Measurements from ENCODE around the gene MDFIC.

Gene MDFIC

GRCh38 chr7:114929570-114929969 is 7.7 kb downstream of the MDFIC start:
- no peak for DNase-seq

- DNase-seq, result no peak
Measured at GRCh38 chr7:114930107-114930661, 8.3 kb downstream of the MDFIC start.

DNA sequence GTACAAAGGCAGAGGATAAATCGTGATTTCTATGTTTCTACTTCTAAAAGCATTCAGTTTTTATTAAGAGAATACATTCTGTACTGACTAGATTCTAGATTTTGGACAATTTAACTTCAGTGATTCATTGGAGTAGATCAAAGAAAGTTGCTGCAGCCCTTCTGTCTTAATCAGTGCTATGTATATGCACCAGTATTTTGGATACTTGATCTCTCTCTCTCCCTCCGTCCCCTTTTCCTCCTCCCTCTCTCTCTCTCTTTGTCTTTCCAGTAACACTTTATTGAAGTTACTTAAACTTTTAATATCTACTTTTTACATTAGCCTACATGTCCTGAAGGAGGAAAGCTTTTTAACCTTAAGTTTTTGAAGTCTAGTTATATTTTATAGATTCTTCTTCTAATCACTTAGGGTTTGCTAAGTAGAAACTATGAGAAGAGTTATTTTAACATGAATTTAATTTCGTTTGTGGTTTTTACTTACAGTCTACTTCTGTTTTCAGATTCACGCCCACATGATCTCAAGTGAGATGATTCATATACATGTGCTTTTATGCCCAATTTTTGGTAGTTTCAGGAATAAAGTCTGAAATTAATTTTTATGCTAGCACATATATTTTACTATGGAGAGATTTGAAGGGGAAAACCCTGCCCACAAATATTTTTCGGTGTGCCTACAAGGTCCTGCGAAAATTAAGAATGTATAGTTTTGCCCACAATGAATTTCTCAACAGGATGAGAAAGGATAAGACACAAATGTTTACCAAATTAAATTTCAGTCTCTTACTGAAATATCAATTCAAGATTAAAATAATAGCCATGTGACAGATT is 9.1 kb downstream of the MDFIC start:
- no peak for DNase-seq

GRCh38 chr7:114931656-114932011 is 9.7 kb downstream of the MDFIC start:
- no peak for DNase-seq

DNA sequence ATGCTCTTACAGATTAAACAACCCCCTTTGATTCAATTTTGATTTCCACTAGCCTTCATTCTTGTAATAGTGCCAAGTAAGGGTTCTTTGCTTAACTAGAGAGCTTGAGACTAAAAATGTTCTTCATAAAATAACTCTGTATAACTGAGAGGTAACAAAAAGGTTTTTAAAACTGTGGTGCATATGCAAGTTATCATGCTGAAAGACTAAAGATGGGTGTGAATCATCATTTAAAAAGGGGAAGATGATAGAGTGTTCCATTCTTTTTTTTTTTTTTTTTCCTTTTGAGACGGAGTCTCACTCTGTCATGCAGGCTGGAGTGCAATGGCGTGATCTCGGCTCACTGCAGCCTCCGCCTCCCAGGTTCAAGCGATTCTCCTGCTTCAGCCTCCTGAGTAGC is 11.1 kb downstream of the MDFIC start:
- DNase-seq, result no peak

DNA sequence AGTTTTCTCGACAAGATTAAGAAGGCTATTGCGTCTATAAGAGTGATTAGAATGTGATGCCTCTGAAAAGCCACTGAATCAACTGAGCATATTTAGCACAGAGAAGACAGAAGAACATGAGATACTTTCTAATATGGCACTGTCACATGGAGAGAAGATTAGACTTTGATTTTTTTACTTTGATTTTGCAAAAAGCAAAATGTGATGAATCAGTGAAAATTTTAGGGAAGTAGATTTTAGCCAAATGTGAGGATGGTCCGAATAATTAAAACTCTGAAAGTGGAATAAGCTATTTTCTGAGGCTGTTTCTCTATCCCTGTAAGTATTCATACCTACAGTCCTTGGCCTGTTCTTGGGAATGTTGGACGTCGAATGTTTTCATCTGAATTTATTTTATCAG is 11.8 kb downstream of the MDFIC start:
- DNase-seq, result no peak

GRCh38 chr7:114934086-114934485 is 12.2 kb downstream of the MDFIC start:
- no peak for DNase-seq

GRCh38 chr7:114934713-114935112 is 12.8 kb downstream of the MDFIC start:
- DNase-seq, result no peak

DNA sequence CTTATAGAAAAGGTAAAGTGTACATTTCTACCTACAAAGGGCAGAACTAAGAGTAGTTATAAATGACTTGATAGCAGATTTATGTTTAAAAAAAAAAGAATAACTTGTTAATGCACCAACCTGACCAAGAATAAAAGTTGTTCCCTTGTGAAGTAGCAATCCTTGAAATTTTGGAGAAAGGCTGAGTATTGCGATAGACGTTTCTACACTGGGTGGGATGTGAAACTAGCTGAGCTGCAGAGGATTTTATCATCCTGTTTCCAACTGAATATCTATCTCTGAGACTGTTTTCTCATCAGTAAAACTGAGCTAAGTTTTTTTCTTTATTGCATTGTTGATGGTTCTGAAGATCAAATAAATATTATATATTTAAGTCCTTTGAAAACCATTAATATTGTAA is 14.6 kb downstream of the MDFIC start:
- no peak for DNase-seq

GRCh38 chr7:114937446-114937845 is 15.6 kb downstream of the MDFIC start:
- no peak for DNase-seq

DNA sequence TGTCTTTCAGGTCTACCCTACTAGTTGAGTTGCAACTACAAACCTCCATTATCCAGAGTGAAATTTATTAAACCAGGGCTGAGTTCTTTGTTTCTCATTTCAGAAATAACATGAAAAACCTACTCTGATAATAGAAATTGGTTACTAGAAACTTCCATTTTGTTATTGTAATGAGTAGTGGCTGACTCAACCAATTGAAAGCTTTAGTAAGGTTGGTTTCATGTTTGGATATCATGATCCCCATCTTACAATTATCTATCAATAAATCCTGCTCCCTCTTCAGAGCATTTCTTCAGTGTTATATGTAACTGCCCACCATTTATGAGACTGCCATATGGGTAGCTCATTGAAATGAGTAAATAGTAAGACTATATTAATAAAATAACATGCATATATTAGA is 16.9 kb downstream of the MDFIC start:
- DNase-seq, result no peak

DNA sequence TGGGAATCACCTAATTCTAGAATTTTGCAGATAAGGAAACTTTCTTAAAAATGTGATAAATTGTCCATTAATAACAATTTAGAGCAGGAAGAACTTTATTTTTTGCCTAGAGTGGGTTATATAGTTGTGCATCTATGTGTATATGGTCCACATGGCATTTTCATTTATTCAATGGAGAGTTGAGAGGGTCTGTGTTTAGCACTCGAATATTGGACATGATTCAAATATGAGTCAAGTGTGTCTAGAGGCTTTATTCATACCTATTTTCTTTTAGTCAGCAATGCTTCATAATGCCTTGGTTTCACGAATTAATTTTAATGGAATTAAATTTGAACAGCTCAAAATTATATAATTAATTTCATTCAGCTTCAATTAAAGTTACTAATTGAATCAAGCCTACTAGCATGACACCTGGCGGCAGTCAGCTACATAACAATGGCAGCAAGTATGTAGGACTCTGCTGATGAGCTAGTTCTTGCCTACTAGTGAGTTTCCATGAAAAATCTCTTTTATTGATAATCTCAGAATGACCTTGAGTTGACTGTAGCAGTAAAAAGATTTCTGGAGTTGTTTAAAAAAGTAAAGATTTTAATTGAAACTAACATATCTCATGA is 17.7 kb downstream of the MDFIC start:
- DNase-seq, result no peak

GRCh38 chr7:114940220-114940619 is 18.3 kb downstream of the MDFIC start:
- no peak for DNase-seq

DNA sequence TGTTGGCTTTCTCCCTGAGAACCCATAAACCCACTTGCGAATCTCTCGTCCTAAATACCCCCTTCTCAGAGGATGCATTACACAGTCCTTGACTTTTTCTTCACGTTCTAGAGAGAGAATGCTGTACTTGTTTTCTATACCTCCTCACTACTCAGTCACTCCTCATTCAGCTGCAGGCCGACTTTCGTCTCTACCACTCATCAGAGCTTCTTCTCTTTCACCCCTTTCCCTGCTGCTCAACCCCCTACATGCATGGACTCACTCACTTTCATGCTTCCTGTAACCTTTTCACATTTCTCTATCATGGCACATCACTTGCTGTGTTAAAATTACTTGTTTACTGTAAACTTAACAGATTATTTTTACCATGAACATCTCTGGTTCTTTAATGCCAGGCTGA is 19.8 kb downstream of the MDFIC start:
- no peak for DNase-seq

DNA sequence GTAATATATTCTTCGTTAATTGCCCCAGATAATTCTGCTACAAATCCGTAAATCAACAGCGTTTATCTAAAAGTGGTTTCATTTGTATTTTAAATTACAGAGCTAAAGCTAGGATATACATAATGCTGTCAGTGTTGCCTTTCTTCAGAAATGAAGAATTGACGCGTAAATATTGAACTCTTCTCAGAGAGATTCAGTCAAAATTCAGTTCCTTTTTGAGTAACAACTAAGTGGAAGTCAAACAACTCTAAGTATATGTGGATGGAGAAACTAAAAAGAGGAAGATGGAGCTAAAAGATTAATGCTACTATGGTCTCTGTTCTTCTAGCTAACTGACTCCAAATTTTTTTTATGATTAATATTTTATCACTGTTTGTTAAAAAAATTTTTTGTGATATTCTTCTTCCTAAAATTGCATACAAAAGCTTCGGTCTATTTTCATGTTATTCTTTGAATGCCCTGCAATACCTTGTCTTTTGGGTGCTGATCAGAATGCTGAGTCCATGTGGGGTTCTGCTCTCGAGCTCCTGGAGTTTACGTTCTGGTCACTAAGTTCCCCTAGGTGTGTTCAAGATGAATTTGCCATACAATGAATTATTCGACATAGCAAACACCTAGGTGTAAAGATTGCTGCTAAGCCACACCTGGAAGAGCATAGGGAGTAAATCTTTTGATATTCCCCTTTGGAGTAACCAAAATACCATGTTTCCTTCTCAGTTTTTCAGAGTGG is 20.7 kb downstream of the MDFIC start:
- no peak for DNase-seq

GRCh38 chr7:114943530-114943929 is 21.6 kb downstream of the MDFIC start:
- DNase-seq, result no peak

DNA sequence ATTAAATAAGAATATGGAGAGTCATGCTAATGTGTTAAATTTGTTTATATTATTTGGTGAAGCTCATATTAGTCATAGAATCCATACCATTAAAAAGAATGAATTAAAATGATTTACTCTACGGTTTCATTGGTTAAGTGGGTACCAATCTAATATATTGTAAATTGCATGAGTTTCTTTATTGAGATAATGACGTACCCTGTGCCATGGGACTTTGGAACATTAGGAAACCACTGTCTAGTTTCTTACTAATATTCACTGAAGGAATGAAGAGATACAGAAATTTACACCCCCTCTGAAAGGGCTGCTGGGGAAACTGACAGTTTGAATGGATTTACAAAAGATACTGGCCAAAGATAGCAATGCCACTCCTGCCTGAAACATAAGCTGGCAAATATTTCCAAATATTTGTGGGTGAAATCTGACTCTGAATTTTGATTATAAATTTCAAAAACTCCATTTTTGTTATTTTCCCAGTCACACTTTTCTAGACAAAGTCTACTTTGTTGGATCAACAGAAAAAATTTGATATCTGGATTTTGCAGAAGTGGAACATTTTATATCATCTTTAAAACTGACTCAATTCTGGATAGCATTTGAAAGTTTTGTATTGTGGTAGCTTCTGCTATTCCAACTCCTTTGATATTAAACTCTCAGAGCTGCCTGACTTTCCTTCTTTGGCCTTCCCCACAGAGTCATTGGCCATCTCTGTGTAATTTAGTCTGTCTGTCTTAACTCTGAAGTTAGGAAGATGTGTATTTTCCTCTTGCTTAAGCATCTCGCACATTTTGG is 22.3 kb downstream of the MDFIC start:
- DNase-seq, result no peak

DNA sequence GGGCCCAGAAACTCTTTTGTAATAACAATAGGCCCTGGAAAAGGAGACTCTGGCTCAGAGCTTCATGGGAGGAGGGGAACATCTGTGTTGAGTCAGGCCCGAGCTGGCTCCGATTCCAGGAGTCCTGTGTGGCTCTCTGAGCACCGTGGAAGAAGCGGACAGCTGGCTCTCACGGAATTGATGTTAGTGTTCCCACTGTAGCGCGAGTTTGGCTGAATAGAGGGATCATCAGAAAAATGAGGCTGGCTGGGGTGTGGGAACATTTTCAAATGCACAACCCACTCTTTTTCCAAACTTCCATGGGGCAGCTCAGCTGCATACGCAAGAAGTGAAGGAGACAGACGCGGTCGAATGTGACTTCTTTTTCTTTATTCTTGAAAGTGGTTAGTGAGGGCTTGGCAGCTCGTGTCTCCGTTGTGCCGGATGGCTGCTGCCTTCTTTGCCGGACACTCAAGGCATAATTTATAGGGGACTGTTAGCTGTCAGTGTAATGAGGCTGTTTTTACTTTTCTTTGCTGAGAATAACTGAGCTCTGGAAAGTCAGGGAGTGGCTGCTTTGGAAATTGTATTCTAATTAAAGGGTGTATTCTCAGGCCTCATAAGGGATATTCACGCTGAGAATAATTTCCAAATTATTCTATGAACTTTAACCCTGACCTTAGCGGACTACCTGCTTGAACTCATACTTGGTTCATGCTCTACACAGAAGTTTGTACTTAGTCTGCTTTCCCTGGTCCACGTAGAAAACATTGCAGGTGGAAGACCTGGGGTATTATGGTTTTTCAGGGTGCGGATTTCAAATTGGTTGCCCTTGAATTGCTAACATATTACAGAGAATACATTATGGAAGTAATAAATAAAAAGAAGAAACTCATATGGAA is 23.1 kb downstream of the MDFIC start:
- no peak for DNase-seq

DNA sequence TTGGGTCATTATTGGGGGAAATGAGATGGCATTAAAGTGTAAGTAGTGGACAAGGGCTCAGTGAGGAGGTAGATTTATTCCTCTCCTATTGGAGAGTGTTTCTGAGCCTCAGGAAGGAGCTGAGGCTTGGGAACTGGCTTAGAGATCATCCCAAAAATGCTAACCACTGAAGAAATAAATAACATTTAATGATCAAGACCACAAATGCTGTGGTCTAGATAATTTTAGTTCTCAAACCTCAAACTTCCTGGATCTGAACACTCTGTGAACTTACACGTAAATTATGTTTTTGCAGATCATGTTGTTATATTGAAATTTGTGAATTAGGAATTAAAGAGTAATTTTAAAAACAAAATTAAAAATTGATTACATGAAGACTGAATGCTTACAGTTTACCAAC is 27.3 kb downstream of the MDFIC start:
- no peak for DNase-seq

GRCh38 chr7:114952296-114952695 is 30.4 kb downstream of the MDFIC start:
- no peak for DNase-seq

DNA sequence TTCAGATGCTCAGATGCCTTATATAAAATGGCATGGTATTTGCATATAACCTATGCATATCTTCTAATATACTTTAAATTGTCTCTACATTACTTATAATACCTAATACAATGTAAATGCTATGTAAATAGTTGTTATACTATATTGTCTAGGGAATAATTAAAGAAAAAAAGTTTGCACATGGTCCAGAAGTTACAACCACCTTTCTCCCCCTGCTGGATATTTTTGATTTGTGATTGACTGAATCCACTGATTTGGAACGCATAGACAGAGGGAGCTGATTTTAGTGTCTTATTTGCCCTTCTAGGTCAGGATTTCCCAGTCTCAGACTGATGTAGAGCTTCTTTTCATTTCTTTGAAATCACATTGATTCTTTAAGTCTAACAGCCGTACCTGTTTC is 31.8 kb downstream of the MDFIC start:
- DNase-seq, result no peak

- DNase-seq, result no peak
Measured at GRCh38 chr7:114956702-114957101, 34.8 kb downstream of the MDFIC start.
